SK-N-SH (cell line): ENCODE data around the gene JADE3. TPM values are rescaled to one million over a fixed set of nuclear protein-coding genes. Genes with fewer than 3 reads are reported as not detected.
"Not testable (repeated sequence)": the region's sequence is repeated elsewhere in the genome, so short reads cannot be mapped to it uniquely, and the experiment has no call there.

Experiments
- CTCF ChIA-PET: fragments of 300-600, 350-600 bp; formaldehyde crosslinking; extraction: SDS; loops from one replicate; lab custom pipeline; 2021; lab: Yijun Ruan, JAX
- POLR2A ChIA-PET: fragments of 350-600 bp; sonication (Branson Sonifier 250); formaldehyde crosslinking; extraction: SDS; loops from one replicate; lab custom pipeline; 2020; ENCODE audit warnings: antibody characterized with exemption, inconsistent platforms; lab: Yijun Ruan, JAX
- DNase-seq: peaks from one replicate; pipeline ENCODE4 v3.0.0; 2012
- H2AFZ ChIP-seq: fragments of 200-600 bp; sonication (generic); 2 replicates; pipeline ENCODE4 v1.8.1; 2016; ENCODE audit warnings: antibody characterized with exemption, mild to moderate bottlenecking, low read depth
- H3F3A ChIP-seq: fragments of 200-600 bp; sonication (generic); replicated peaks from 2 replicates; pipeline ENCODE3; 2016; ENCODE audit warnings: antibody characterized with exemption, mild to moderate bottlenecking; ENCODE audit not compliant: insufficient read depth
- H3K27ac ChIP-seq, 2 experiments: fragments of 200-500 bp in 1 of 2; fragments of 200-600 bp in 1 of 2; sonication (Bioruptor generic) in 1 of 2; sonication (generic), shearing (Covaris generic) in 1 of 2; 2 replicates each; pipeline versions ENCODE4 v1.5.1 to v1.6.1; 2014 to 2016; ENCODE audit warnings: low read depth in 2 of 2, inconsistent platforms in 1 of 2, low read length in 1 of 2, mild to moderate bottlenecking in 1 of 2, mixed read lengths in 1 of 2
- H3K27me3 ChIP-seq: fragments of 200-600 bp; sonication (generic), shearing (Covaris generic); 2 replicates; pipeline ENCODE4 v1.6.1; 2016; ENCODE audit warnings: mixed run types; ENCODE audit not compliant: insufficient read depth
- H3K36me3 ChIP-seq, 2 experiments: fragments of 200-500 bp in 1 of 2; fragments of 200-600 bp in 1 of 2; sonication (Bioruptor generic) in 1 of 2; sonication (generic) in 1 of 2; replicated peaks in 1 of 2; 2 replicates each; pipeline versions ENCODE3 to v1.5.1; 2014 to 2016; ENCODE audit warnings: low read length in 1 of 2, mild to moderate bottlenecking in 1 of 2; ENCODE audit not compliant: insufficient read depth in 2 of 2, control insufficient read depth in 1 of 2
- H3K4me1 ChIP-seq, 2 experiments: fragments of 200-500 bp in 1 of 2; fragments of 200-600 bp in 1 of 2; sonication (Bioruptor generic) in 1 of 2; sonication (generic), shearing (Covaris generic) in 1 of 2; 2 replicates each; pipeline versions ENCODE4 v1.5.1 to v1.6.1; 2014 to 2016; ENCODE audit warnings: low read depth in 1 of 2, low read length in 1 of 2, mixed run types in 1 of 2; ENCODE audit not compliant: insufficient read depth in 2 of 2, control insufficient read depth in 1 of 2
- H3K4me2 ChIP-seq: fragments of 200-600 bp; sonication (generic), shearing (Covaris generic); 2 replicates; pipeline ENCODE4 v1.6.1; 2017; ENCODE audit warnings: mixed run types
- H3K4me3 ChIP-seq, 2 experiments: fragments of 200-500 bp in 1 of 2; fragments of 200-600 bp in 1 of 2; sonication (Bioruptor generic) in 1 of 2; sonication (generic), shearing (Covaris generic) in 1 of 2; 2 replicates each; pipeline versions ENCODE4 v1.5.1 to v1.8.1; 2014 to 2016; ENCODE audit warnings: low read depth in 2 of 2, inconsistent platforms in 1 of 2, low read length in 1 of 2, mild to moderate bottlenecking in 1 of 2, mixed read lengths in 1 of 2, moderate library complexity in 1 of 2
- H3K79me2 ChIP-seq: fragments of 200-600 bp; sonication (generic); 2 replicates; pipeline ENCODE4 v1.8.1; 2017; ENCODE audit warnings: mild to moderate bottlenecking; ENCODE audit not compliant: insufficient read depth
- H3K9ac ChIP-seq: fragments of 200-600 bp; sonication (generic); 2 replicates; pipeline ENCODE4 v1.6.1; 2017; ENCODE audit warnings: mixed run types
- H3K9me2 ChIP-seq: fragments of 200-600 bp; sonication (generic); 2 replicates; pipeline ENCODE4 v1.6.1; 2017; ENCODE audit warnings: mixed run types
- H3K9me3 ChIP-seq: fragments of 200-600 bp; sonication (generic); 2 replicates; pipeline ENCODE4 v1.6.1; 2017; ENCODE audit warnings: mixed run types, mild to moderate bottlenecking, moderate library complexity
- H4K20me1 ChIP-seq: fragments of 200-600 bp; sonication (generic); 2 replicates; pipeline ENCODE4 v1.6.1; 2017; ENCODE audit warnings: mild to moderate bottlenecking, mixed run types; ENCODE audit not compliant: insufficient read depth
- CTCF ChIP-seq: fragments of 200-600 bp; sonication (generic); IDR thresholded peaks from 2 replicates; pipeline ENCODE4 v1.6.1; 2017; ENCODE audit warnings: antibody characterized with exemption, mild to moderate bottlenecking, moderate library complexity
- EP300 ChIP-seq, 2 experiments: IDR thresholded peaks; 2 replicates each; pipeline versions ENCODE4 v1.4.0 to v1.6.1; 2012; ENCODE audit warnings: borderline replicate concordance in 1 of 2, low read depth in 1 of 2, low read length in 1 of 2
- EZH2phosphoT487 ChIP-seq: fragments of 200-600 bp; sonication (generic); IDR thresholded peaks from 2 replicates; pipeline ENCODE4 v1.6.1; 2017; ENCODE audit warnings: low read depth, mixed run types, mild to moderate bottlenecking, antibody characterized with exemption, moderate library complexity, borderline replicate concordance
- FOXM1 ChIP-seq: IDR thresholded peaks from 2 replicates; pipeline ENCODE4 v1.4.0; 2012; ENCODE audit warnings: low read depth, mild to moderate bottlenecking
- RAD21 ChIP-seq: IDR thresholded peaks from 2 replicates; pipeline ENCODE4 v1.6.1; 2012; ENCODE audit warnings: mild to moderate bottlenecking, low read length
- RCOR1 ChIP-seq: fragments of 150-350 bp; IDR thresholded peaks from 2 replicates; pipeline ENCODE4 v1.6.1; 2017; ENCODE audit warnings: antibody characterized with exemption, low read length
- SIN3A ChIP-seq: IDR thresholded peaks from 2 replicates; pipeline ENCODE4 v1.6.1; 2012; ENCODE audit warnings: low read depth, mild to moderate bottlenecking, low read length, moderate library complexity, borderline replicate concordance
- SMC3 ChIP-seq: IDR thresholded peaks from 2 replicates; pipeline ENCODE4 v1.6.1; 2012; ENCODE audit warnings: low read depth, low read length, improper control_type of control experiment
- WGBS: methylation state at CpG from one replicate; pipeline ENCODE4 v1.1.6; 2017; ENCODE audit warnings: low lambda C conversion rate; 5-methylcytosine and 5-hydroxymethylcytosine counted together
- polyA plus RNA-seq, 3 experiments: library from polyadenylated mRNA; depleted of rRNA; stranded (reverse); fragments of >200 nt; gene quantifications; 2 replicates each; pipeline ENCODE4 v1.2.3, GENCODE V29; 2012
- TF ChIP-seq, protein P1 (sequence below): fragments of 150-350 bp; IDR thresholded peaks from 2 replicates; pipeline ENCODE4 v1.6.1; 2017; ENCODE audit warnings: antibody characterized with exemption, low read length, low read depth, borderline replicate concordance

The JADE3 gene
- polyA plus RNA-seq, 1 of the 3 experiments (the other 2 are of a cell fraction) = 3.0 TPM

- H3K9me3 ChIP-seq = no peaks in the 10 kb centered on the region
- DNase-seq = no peak
- H3K36me3 ChIP-seq = no peaks in the 10 kb centered on the region
- H3K79me2 ChIP-seq = peaks cover 18% of the 10 kb centered on the region; the same call in 1 of the 2 replicates
- CTCF ChIA-PET = interaction anchor here (1.0 kb wide), 1 partner anchor 63 kb away, joined by 4 read pairs; no protein-coding TSS in a partner anchor
- H3K4me3 ChIP-seq = no peak overlapping the region
- peaks cover 0 to 6% of the 10 kb centered on the region in 2 experiments; a peak in 3 of 4 replicates for H3K4me1 ChIP-seq
- peaks cover 7% of the 10 kb centered on the region; the same call in 1 of the 2 replicates for H3K27me3 ChIP-seq
- POLR2A ChIA-PET = no interaction called here
- no peak overlapping the region for H3K9ac ChIP-seq
- H3F3A ChIP-seq = peaks cover 11% of the 10 kb centered on the region
- no peak overlapping the region for H3K27ac ChIP-seq
- TF ChIP-seq EZH2phosphoT487 = no peak
- TF ChIP-seq, protein P1, sequence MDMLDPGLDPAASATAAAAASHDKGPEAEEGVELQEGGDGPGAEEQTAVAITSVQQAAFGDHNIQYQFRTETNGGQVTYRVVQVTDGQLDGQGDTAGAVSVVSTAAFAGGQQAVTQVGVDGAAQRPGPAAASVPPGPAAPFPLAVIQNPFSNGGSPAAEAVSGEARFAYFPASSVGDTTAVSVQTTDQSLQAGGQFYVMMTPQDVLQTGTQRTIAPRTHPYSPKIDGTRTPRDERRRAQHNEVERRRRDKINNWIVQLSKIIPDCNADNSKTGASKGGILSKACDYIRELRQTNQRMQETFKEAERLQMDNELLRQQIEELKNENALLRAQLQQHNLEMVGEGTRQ = no peak
- WGBS = 46% methylated on average over 4 of the region's 4 CpGs
- H2AFZ ChIP-seq = no peak overlapping the region
- H3K9me2 ChIP-seq = no peaks in the 10 kb centered on the region
- H3K4me2 ChIP-seq = no peak overlapping the region
- no peaks in the 10 kb centered on the region for H4K20me1 ChIP-seq
These were observed 55.3 kb downstream of the JADE3 start for GRCh38 chrX:46967547-46967946.

GRCh38 chrX:46977046-46977445, 64.8 kb downstream of the JADE3 start:
- H3K9me2 ChIP-seq, POLR2A ChIA-PET, H3K36me3 ChIP-seq, H3K9me3 ChIP-seq, DNase-seq, H3K9ac ChIP-seq, H3K4me3 ChIP-seq, H3K4me2 ChIP-seq, H3K27ac ChIP-seq, H3K27me3 ChIP-seq, H2AFZ ChIP-seq, H4K20me1 ChIP-seq: not testable (repeated sequence)
- CTCF ChIA-PET = interaction anchor here (0.9 to 2.7 kb wide), 5 partner anchors 8 to 73 kb away, joined by 3 to 12 read pairs (median 6); no protein-coding TSS in a partner anchor
- WGBS = 66% methylated on average over 2 of the region's 4 CpGs
- Histone ChIP-seq H3F3A (peaks cover 21% of the 10 kb centered on the region), H3K4me1 (peaks cover 0 to 10% of the 10 kb centered on the region in 2 experiments; a peak in 1 of 4 replicates), H3K79me2 (peaks cover 45% of the 10 kb centered on the region)

- peak overlapping the region in 1 of 2 experiments; percentile 30; a peak in 1 of 4 replicates for H3K4me3 ChIP-seq
- H4K20me1 ChIP-seq = no peaks in the 10 kb centered on the region
- H3K27me3 ChIP-seq = no peaks in the 10 kb centered on the region; the same call in 1 of the 2 replicates
- 41% methylated on average over 8 of the region's 8 CpGs for WGBS
- H2AFZ ChIP-seq = no peak overlapping the region
- peaks cover 0 to 6% of the 10 kb centered on the region in 2 experiments; a peak in 2 of 4 replicates for H3K4me1 ChIP-seq
- H3K9ac ChIP-seq = peak overlapping the region; percentile 65; the same call in 1 of the 2 replicates
- peaks cover 51% of the 10 kb centered on the region for H3K79me2 ChIP-seq
- TF ChIP-seq FOXM1 = no peak
- peak; percentile 87 for TF ChIP-seq CTCF
- TF ChIP-seq EP300 (IDR thresholded peaks at IDR 0.05; ENCODE audit: borderline replicate concordance in 1 of 2, low read depth in 1 of 2, low read length in 1 of 2) = no peak
- peak; percentile 50 for TF ChIP-seq RCOR1
- TF ChIP-seq SIN3A = 0 out of 2 replicates have a peak, but pooled peaks have one; percentile 30
- TF ChIP-seq SMC3 = peak; percentile 57
- TF ChIP-seq RAD21 = peak; percentile 63
- no peaks in the 10 kb centered on the region for H3K9me3 ChIP-seq
- ChIA-PET POLR2A (interaction anchor here (0.8 kb wide), 1 partner anchor 151 kb away, joined by 4 read pairs; no protein-coding TSS in a partner anchor), CTCF (interaction anchor here (0.6 to 2.7 kb wide), 7 partner anchors 12 to 115 kb away, joined by 3 to 12 read pairs (median 4); no protein-coding TSS in a partner anchor)
- H3F3A ChIP-seq = peaks cover 21% of the 10 kb centered on the region
- DNase-seq = peak; percentile 42
- no peaks in the 10 kb centered on the region for H3K9me2 ChIP-seq
- no peaks in the 10 kb centered on the region for H3K36me3 ChIP-seq
- peak overlapping the region; percentile 45; the same call in 1 of the 2 replicates for H3K4me2 ChIP-seq
- H3K27ac ChIP-seq = peak overlapping the region; percentile 64 to 99; a peak in 3 of 4 replicates
These were observed 66.4 kb downstream of the JADE3 start for GRCh38 chrX:46978341-46979291.
